ENCODE results near the gene ITPKC. TPM values are rescaled to one million over a fixed set of nuclear protein-coding genes. Genes with fewer than 3 reads are reported as not detected.

Gene ITPKC
- total and polyA plus RNA-seq, 9 of the 15 experiments (the other 6 are each of a cell fraction or from before 2014, with no cell fraction given) = 0.08 to 9.3 (median 5.8) TPM

- TF ChIP-seq ZBTB1 (CRISPR knock-in tag; IDR thresholded peaks at IDR 0.05; ENCODE audit: borderline replicate concordance, low read depth) (peak; percentile 74; the same call in 1 of the 2 replicates), ZNF398 (CRISPR knock-in tag; IDR thresholded peaks at IDR 0.05) (no peak), MCM7 (IDR thresholded peaks at IDR 0.05) (no peak), ZNF134 (CRISPR knock-in tag; conservative IDR thresholded peaks at IDR 0.05) (0 out of 2 replicates have a peak, but pooled peaks have one; percentile 13), ZNF717 (CRISPR knock-in tag; IDR thresholded peaks at IDR 0.05) (0 out of 2 replicates have a peak, but pooled peaks have one; percentile 21), SAP30 (IDR thresholded peaks at IDR 0.05; ENCODE audit: borderline replicate concordance, insufficient read depth, low read depth, low read length, poor library complexity, severe bottlenecking) (no peak), POLR3A (IDR thresholded peaks at IDR 0.05; ENCODE audit: borderline replicate concordance, extremely low read depth, insufficient read depth, insufficient read length) (no peak), THRB (CRISPR knock-in tag; conservative IDR thresholded peaks at IDR 0.05) (0 out of 2 replicates have a peak, but pooled peaks have one; percentile 44), ZNF551 (CRISPR knock-in tag; IDR thresholded peaks at IDR 0.05) (no peak), NCOR1 (IDR thresholded peaks at IDR 0.05) (peak; percentile 34; the same call in 1 of the 2 replicates), CUX1 (CRISPR knock-in tag; IDR thresholded peaks at IDR 0.05) (no peak; the same call in 1 of the 2 replicates), CTCFL (IDR thresholded peaks at IDR 0.05; ENCODE audit: borderline replicate concordance, insufficient read depth, low read depth, low read length, poor library complexity, severe bottlenecking) (no peak), ZBTB9 (CRISPR knock-in tag; IDR thresholded peaks at IDR 0.05) (no peak; the same call in 1 of the 2 replicates)
Observed at GRCh38 chr19:40690693-40691420, 26.1 kb upstream of the ITPKC start (continued).
